22Rv1 (cell line): Measurements from ENCODE around the gene CDKAL1.

Experiments
- CTCF ChIP-seq: fragments of 450-650 bp; IDR thresholded peaks from 2 replicates; pipeline ENCODE4 v1.5.1; 2017; ENCODE audit warnings: mild to moderate bottlenecking
- ZFX ChIP-seq: fragments of 450-650 bp; IDR thresholded peaks from 2 replicates; pipeline ENCODE4 v1.6.1; 2017; ENCODE audit warnings: antibody characterized with exemption, borderline replicate concordance

- TF ChIP-seq CTCF (peak; percentile 74), ZFX (no peak)
These were observed 341.2 kb downstream of the CDKAL1 start for GRCh38 chr6:20875369-20875963.
